ENCODE data around the gene CYP4F2. TPM values are rescaled to one million over a fixed set of nuclear protein-coding genes. Genes with fewer than 3 reads are reported as not detected.

CYP4F2 gene
- total RNA-seq, 3 donors from 2014 or later (not counting 1 experiment from before 2014, with no cell fraction given) = 0.75 TPM; not detected in 2

GRCh38 chr19:15923702-15924101 is 25.8 kb upstream of the CYP4F2 start:
- intact Hi-C loops (cut with micrococcal nuclease) = no loop called here
- H3K27ac ChIP-seq (ENCODE audit: low read length) = no peak overlapping the region
- H3K4me1 ChIP-seq (ENCODE audit: control insufficient read depth, insufficient read depth, low read length) = no peaks in the 10 kb centered on the region
- peaks cover 23 to 25% of the 10 kb centered on the region in 2 donors for H3K27me3 Mint-ChIP-seq (ENCODE audit: low read depth in 2 of 2)
- WGBS (ENCODE audit: insufficient coverage) = 87% methylated on average over 8 of the region's 8 CpGs
- peaks cover 2% of the 10 kb centered on the region for H3K27me3 ChIP-seq (ENCODE audit: control insufficient read depth, insufficient read depth, low read length)
- no peaks in the 10 kb centered on the region for H3K36me3 Mint-ChIP-seq
- ATAC-seq = no peak
- H3K9me3 ChIP-seq (ENCODE audit: control insufficient read depth, insufficient read depth, low read length) = no peaks in the 10 kb centered on the region
- no peaks in the 10 kb centered on the region for H3K9me3 Mint-ChIP-seq
- no peak for DNase-seq
- no peaks in the 10 kb centered on the region for H3K36me3 ChIP-seq (ENCODE audit: control insufficient read depth, insufficient read depth, low read length)
- no peaks in the 10 kb centered on the region for H3K4me1 Mint-ChIP-seq
- H3K27ac Mint-ChIP-seq = no peak overlapping the region
- no peak for TF ChIP-seq CTCF (IDR thresholded peaks at IDR 0.05)
- no peak overlapping the region for H3K4me3 Mint-ChIP-seq
- H3K4me3 ChIP-seq (ENCODE audit: low read length) = no peak overlapping the region

GRCh38 chr19:15922021-15922420 is 24.1 kb upstream of the CYP4F2 start:
- no peak overlapping the region for H3K27ac Mint-ChIP-seq
- Histone ChIP-seq H3K27ac (ENCODE audit: low read length) (no peak overlapping the region), H3K4me3 (ENCODE audit: low read length) (no peak overlapping the region), H3K9me3 (ENCODE audit: control insufficient read depth, insufficient read depth, low read length) (no peaks in the 10 kb centered on the region), H3K27me3 (ENCODE audit: control insufficient read depth, insufficient read depth, low read length) (peaks cover 5% of the 10 kb centered on the region), H3K4me1 (ENCODE audit: control insufficient read depth, insufficient read depth, low read length) (no peaks in the 10 kb centered on the region), H3K36me3 (ENCODE audit: control insufficient read depth, insufficient read depth, low read length) (no peaks in the 10 kb centered on the region)
- DNase-seq (no peak), ATAC-seq (no peak)
- H3K4me3 Mint-ChIP-seq = no peak overlapping the region
- no peaks in the 10 kb centered on the region for H3K4me1 Mint-ChIP-seq
- H3K9me3 Mint-ChIP-seq = no peaks in the 10 kb centered on the region
- H3K36me3 Mint-ChIP-seq = no peaks in the 10 kb centered on the region
- 60% methylated on average over 4 of the region's 4 CpGs for WGBS (ENCODE audit: insufficient coverage)
- H3K27me3 Mint-ChIP-seq (ENCODE audit: low read depth in 2 of 2) = peaks cover 23 to 33% of the 10 kb centered on the region in 2 donors
- intact Hi-C loops (cut with micrococcal nuclease) = no loop called here
- TF ChIP-seq CTCF (IDR thresholded peaks at IDR 0.05) = no peak

GRCh38 chr19:15919243-15919642 is 21.4 kb upstream of the CYP4F2 start:
- Histone ChIP-seq H3K4me3 (ENCODE audit: low read length) (no peak overlapping the region), H3K27me3 (ENCODE audit: control insufficient read depth, insufficient read depth, low read length) (peaks cover 7% of the 10 kb centered on the region), H3K4me1 (ENCODE audit: control insufficient read depth, insufficient read depth, low read length) (no peaks in the 10 kb centered on the region), H3K9me3 (ENCODE audit: control insufficient read depth, insufficient read depth, low read length) (no peaks in the 10 kb centered on the region), H3K27ac (ENCODE audit: low read length) (no peak overlapping the region), H3K36me3 (ENCODE audit: control insufficient read depth, insufficient read depth, low read length) (no peaks in the 10 kb centered on the region)
- H3K36me3 Mint-ChIP-seq = peaks cover 7% of the 10 kb centered on the region
- no peak overlapping the region for H3K4me3 Mint-ChIP-seq
- H3K4me1 Mint-ChIP-seq = no peaks in the 10 kb centered on the region
- no peaks in the 10 kb centered on the region for H3K9me3 Mint-ChIP-seq
- intact Hi-C loops (cut with micrococcal nuclease) = no loop called here
- DNase-seq (no peak), ATAC-seq (no peak)
- WGBS (ENCODE audit: insufficient coverage) = 77% methylated on average over 4 of the region's 4 CpGs
- TF ChIP-seq CTCF (IDR thresholded peaks at IDR 0.05) = no peak
- peaks cover 37 to 38% of the 10 kb centered on the region in 2 donors for H3K27me3 Mint-ChIP-seq (ENCODE audit: low read depth in 2 of 2)
- H3K27ac Mint-ChIP-seq = no peak overlapping the region

- H3K27me3 Mint-ChIP-seq (ENCODE audit: low read depth in 2 of 2) = peaks cover 45 to 52% of the 10 kb centered on the region in 2 donors
- Histone ChIP-seq H3K27ac (ENCODE audit: low read length) (no peak overlapping the region), H3K4me3 (ENCODE audit: low read length) (no peak overlapping the region), H3K4me1 (ENCODE audit: control insufficient read depth, insufficient read depth, low read length) (peaks cover 2% of the 10 kb centered on the region), H3K9me3 (ENCODE audit: control insufficient read depth, insufficient read depth, low read length) (no peaks in the 10 kb centered on the region), H3K27me3 (ENCODE audit: control insufficient read depth, insufficient read depth, low read length) (peaks cover 19% of the 10 kb centered on the region), H3K36me3 (ENCODE audit: control insufficient read depth, insufficient read depth, low read length) (no peaks in the 10 kb centered on the region)
- TF ChIP-seq CTCF (IDR thresholded peaks at IDR 0.05) = no peak
- H3K9me3 Mint-ChIP-seq = no peaks in the 10 kb centered on the region
- H3K27ac Mint-ChIP-seq = no peak overlapping the region
- intact Hi-C loops (cut with micrococcal nuclease) = no loop called here
- H3K4me1 Mint-ChIP-seq = peaks cover 0 to 4% of the 10 kb centered on the region in 2 donors
- peaks cover 7% of the 10 kb centered on the region for H3K36me3 Mint-ChIP-seq
- H3K4me3 Mint-ChIP-seq = no peak overlapping the region
- WGBS (ENCODE audit: insufficient coverage) = 100% methylated on average over 2 of the region's 2 CpGs
- DNase-seq = no peak
- no peak for ATAC-seq
Measured at GRCh38 chr19:15915109-15915508, 17.2 kb upstream of the CYP4F2 start.
